Activated CD4-positive, alpha-beta T cell treated with anti-CD3 and anti-CD28 coated beads for 36 hours (primary cell): ENCODE data around the gene CNIH3. TPM values are rescaled to one million over a fixed set of nuclear protein-coding genes. Genes with fewer than 3 reads are reported as not detected.

Experiments used
- ATAC-seq: fragments of 200-7000 bp; cut with Tn5 transposase; one replicate; pipeline ENCODE4 v1.10.0; 2021; ENCODE audit warnings: mild to moderate bottlenecking, moderate library complexity
- CTCF ChIA-PET: fragments of 350-600 bp; sonication (Branson Sonifier 250); formaldehyde crosslinking; loops from one replicate; lab custom pipeline; 2021; ENCODE audit warnings: antibody characterized with exemption; lab: Charles Lee
- POLR2A ChIA-PET: fragments of 350-600 bp; sonication (Branson Sonifier 250); formaldehyde crosslinking; loops from one replicate; lab custom pipeline; 2021; ENCODE audit warnings: antibody characterized with exemption, inconsistent platforms; lab: Charles Lee
- DNase-seq: peaks from one replicate; pipeline ENCODE4 v3.0.0-alpha.2; 2020
- H3K27ac Mint-ChIP-seq: one replicate; pipeline ENCODE4 v1.8.0; 2021; ENCODE audit warnings: mixed read lengths
- H3K27me3 Mint-ChIP-seq: one replicate; pipeline ENCODE4 v1.8.0; 2021; ENCODE audit warnings: mixed read lengths
- H3K36me3 Mint-ChIP-seq: one replicate; pipeline ENCODE4 v1.8.0; 2021; ENCODE audit warnings: low read depth, mixed read lengths
- H3K4me1 Mint-ChIP-seq: one replicate; pipeline ENCODE4 v1.8.0; 2021; ENCODE audit warnings: mixed read lengths
- H3K4me3 Mint-ChIP-seq: one replicate; pipeline ENCODE4 v1.8.0; 2021; ENCODE audit warnings: mild to moderate bottlenecking, moderate library complexity, mixed read lengths
- H3K9me3 Mint-ChIP-seq: one replicate; pipeline ENCODE4 v1.8.0; 2021; ENCODE audit warnings: low read depth, mixed read lengths
- intact Hi-C, 2 experiments: fragments of 100-400 bp; cut with DNase I in 1 of 2; cut with micrococcal nuclease in 1 of 2; formaldehyde crosslinking; loops; one replicate each; pipeline versions ENCODE4 v1.14.2 to v1.15.1; 2022 to 2024; cut with DNase I, micrococcal nuclease
- total RNA-seq, 2 experiments: library from RNA; stranded (reverse); gene quantifications; one replicate each; pipeline ENCODE4 v1.2.3, GENCODE V29; 2021

The CNIH3 gene
- total RNA-seq, 2 experiments from 2014 or later: 1.5 to 1.8 TPM

GRCh38 chr1:224644553-224645154 is 28.5 kb downstream of the CNIH3 start:
- H3K27ac Mint-ChIP-seq: no peak overlapping the region
- no peaks in the 10 kb centered on the region for H3K4me1 Mint-ChIP-seq
- no peaks in the 10 kb centered on the region for H3K27me3 Mint-ChIP-seq
- ATAC-seq (peak; percentile 85), DNase-seq (peak; percentile 74)
- no peaks in the 10 kb centered on the region for H3K9me3 Mint-ChIP-seq
- no peaks in the 10 kb centered on the region for H3K36me3 Mint-ChIP-seq
- no peak overlapping the region for H3K4me3 Mint-ChIP-seq
- ChIA-PET POLR2A (no interaction called here), CTCF (interaction anchor here (0.6 to 1.8 kb wide), 15 partner anchors 8 to 280 kb away, joined by 3 to 10 read pairs (median 3); no protein-coding TSS in a partner anchor)
- intact Hi-C loops: loop anchor here (1.0 to 5.0 kb wide), 7 partner anchors 20 to 278 kb away; no protein-coding TSS in a partner anchor

- H3K27me3 Mint-ChIP-seq: no peaks in the 10 kb centered on the region
- POLR2A ChIA-PET: no interaction called here
- H3K4me1 Mint-ChIP-seq: no peaks in the 10 kb centered on the region
- no peaks in the 10 kb centered on the region for H3K9me3 Mint-ChIP-seq
- CTCF ChIA-PET: no interaction called here
- no peak overlapping the region for H3K27ac Mint-ChIP-seq
- DNase-seq (no peak), ATAC-seq (no peak)
- no peaks in the 10 kb centered on the region for H3K36me3 Mint-ChIP-seq
- no peak overlapping the region for H3K4me3 Mint-ChIP-seq
- intact Hi-C loops: no loop called here
Measured at GRCh38 chr1:224647449-224647848, 31.3 kb downstream of the CNIH3 start.

GRCh38 chr1:224650290-224650689 is 34.2 kb downstream of the CNIH3 start:
- ATAC-seq: no peak
- Mint-ChIP-seq H3K36me3 (no peaks in the 10 kb centered on the region), H3K9me3 (no peaks in the 10 kb centered on the region), H3K4me3 (no peak overlapping the region), H3K27me3 (no peaks in the 10 kb centered on the region), H3K4me1 (no peaks in the 10 kb centered on the region), H3K27ac (no peak overlapping the region)
- CTCF ChIA-PET: no interaction called here
- intact Hi-C loops: no loop called here
- DNase-seq: no peak
- POLR2A ChIA-PET: no interaction called here

GRCh38 chr1:224651188-224651587 is 35.1 kb downstream of the CNIH3 start:
- H3K27ac Mint-ChIP-seq: no peak overlapping the region
- no peaks in the 10 kb centered on the region for H3K27me3 Mint-ChIP-seq
- POLR2A ChIA-PET: no interaction called here
- no peak for DNase-seq
- no peaks in the 10 kb centered on the region for H3K4me1 Mint-ChIP-seq
- no peak overlapping the region for H3K4me3 Mint-ChIP-seq
- no peaks in the 10 kb centered on the region for H3K9me3 Mint-ChIP-seq
- no peaks in the 10 kb centered on the region for H3K36me3 Mint-ChIP-seq
- intact Hi-C loops: no loop called here
- CTCF ChIA-PET: interaction anchor here (0.6 kb wide), 1 partner anchor 646 kb away, joined by 4 read pairs; no protein-coding TSS in a partner anchor
- ATAC-seq: no peak

GRCh38 chr1:224656392-224656791 is 40.3 kb downstream of the CNIH3 start:
- ATAC-seq (no peak), DNase-seq (no peak)
- no peaks in the 10 kb centered on the region for H3K4me1 Mint-ChIP-seq
- H3K4me3 Mint-ChIP-seq: no peak overlapping the region
- intact Hi-C loops: no loop called here
- peaks cover 5% of the 10 kb centered on the region for H3K27me3 Mint-ChIP-seq
- ChIA-PET POLR2A (no interaction called here), CTCF (no interaction called here)
- H3K9me3 Mint-ChIP-seq: no peaks in the 10 kb centered on the region
- H3K27ac Mint-ChIP-seq: no peak overlapping the region
- H3K36me3 Mint-ChIP-seq: no peaks in the 10 kb centered on the region

- Mint-ChIP-seq H3K36me3 (no peaks in the 10 kb centered on the region), H3K4me1 (no peaks in the 10 kb centered on the region), H3K4me3 (no peak overlapping the region), H3K9me3 (no peaks in the 10 kb centered on the region), H3K27me3 (peaks cover 5% of the 10 kb centered on the region), H3K27ac (no peak overlapping the region)
- intact Hi-C loops: no loop called here
- ChIA-PET POLR2A (no interaction called here), CTCF (no interaction called here)
- DNase-seq (no peak), ATAC-seq (no peak)
Measured at GRCh38 chr1:224660074-224660473, 44.0 kb downstream of the CNIH3 start.

- POLR2A ChIA-PET: no interaction called here
- intact Hi-C loops: no loop called here
- H3K4me3 Mint-ChIP-seq: no peak overlapping the region
- H3K36me3 Mint-ChIP-seq: no peaks in the 10 kb centered on the region
- H3K9me3 Mint-ChIP-seq: no peaks in the 10 kb centered on the region
- DNase-seq (no peak), ATAC-seq (no peak)
- peaks cover 5% of the 10 kb centered on the region for H3K27me3 Mint-ChIP-seq
- no peak overlapping the region for H3K27ac Mint-ChIP-seq
- CTCF ChIA-PET: interaction anchor here (1.1 kb wide), 1 partner anchor 12 kb away, joined by 3 read pairs; no protein-coding TSS in a partner anchor
- no peaks in the 10 kb centered on the region for H3K4me1 Mint-ChIP-seq
Measured at GRCh38 chr1:224662870-224663269, 46.8 kb downstream of the CNIH3 start.

- ChIA-PET POLR2A (no interaction called here), CTCF (interaction anchor here (0.6 kb wide), 1 partner anchor 103 kb away, joined by 4 read pairs; no protein-coding TSS in a partner anchor)
- Mint-ChIP-seq H3K36me3 (no peaks in the 10 kb centered on the region), H3K27me3 (no peaks in the 10 kb centered on the region), H3K9me3 (no peaks in the 10 kb centered on the region), H3K4me3 (no peak overlapping the region), H3K27ac (no peak overlapping the region), H3K4me1 (no peaks in the 10 kb centered on the region)
- intact Hi-C loops: no loop called here
- ATAC-seq (no peak), DNase-seq (no peak)
Measured at GRCh38 chr1:224665016-224665415, 48.9 kb downstream of the CNIH3 start.

GRCh38 chr1:224666078-224666477 is 50.0 kb downstream of the CNIH3 start:
- ChIA-PET CTCF (no interaction called here), POLR2A (no interaction called here)
- intact Hi-C loops: no loop called here
- no peaks in the 10 kb centered on the region for H3K27me3 Mint-ChIP-seq
- H3K4me1 Mint-ChIP-seq: no peaks in the 10 kb centered on the region
- H3K36me3 Mint-ChIP-seq: no peaks in the 10 kb centered on the region
- no peak overlapping the region for H3K4me3 Mint-ChIP-seq
- DNase-seq (no peak), ATAC-seq (no peak)
- H3K27ac Mint-ChIP-seq: no peak overlapping the region
- no peaks in the 10 kb centered on the region for H3K9me3 Mint-ChIP-seq

GRCh38 chr1:224666913-224667312 is 50.8 kb downstream of the CNIH3 start:
- CTCF ChIA-PET: no interaction called here

GRCh38 chr1:224668984-224669383 is 52.9 kb downstream of the CNIH3 start:
- ChIA-PET POLR2A (no interaction called here), CTCF (interaction anchor here (0.7 kb wide), 1 partner anchor 776 kb away, joined by 3 read pairs; no protein-coding TSS in a partner anchor)
- Mint-ChIP-seq H3K9me3 (no peaks in the 10 kb centered on the region), H3K36me3 (no peaks in the 10 kb centered on the region), H3K27me3 (no peaks in the 10 kb centered on the region), H3K27ac (no peak overlapping the region), H3K4me3 (no peak overlapping the region), H3K4me1 (no peaks in the 10 kb centered on the region)
- no peak for ATAC-seq
- intact Hi-C loops: no loop called here
- no peak for DNase-seq

More at GRCh38 chr1:224666913-224667312, 50.8 kb downstream of the CNIH3 start:
- Mint-ChIP-seq H3K36me3 (no peaks in the 10 kb centered on the region), H3K27ac (no peak overlapping the region), H3K27me3 (no peaks in the 10 kb centered on the region), H3K4me3 (no peak overlapping the region), H3K4me1 (no peaks in the 10 kb centered on the region), H3K9me3 (no peaks in the 10 kb centered on the region)
- POLR2A ChIA-PET: no interaction called here
- DNase-seq (no peak), ATAC-seq (no peak)
- intact Hi-C loops: no loop called here

GRCh38 chr1:224669403-224669802 is 53.3 kb downstream of the CNIH3 start:
- ChIA-PET POLR2A (no interaction called here), CTCF (interaction anchor here (0.7 kb wide), 1 partner anchor 776 kb away, joined by 3 read pairs; no protein-coding TSS in a partner anchor)
- Mint-ChIP-seq H3K9me3 (no peaks in the 10 kb centered on the region), H3K4me3 (no peak overlapping the region), H3K27ac (no peak overlapping the region), H3K27me3 (no peaks in the 10 kb centered on the region), H3K36me3 (no peaks in the 10 kb centered on the region), H3K4me1 (no peaks in the 10 kb centered on the region)
- DNase-seq: no peak
- intact Hi-C loops: no loop called here
- no peak for ATAC-seq
